H1 (cell line): ENCODE measurements around the gene EPN2. TPM values are rescaled to one million over a fixed set of nuclear protein-coding genes. Genes with fewer than 3 reads are reported as not detected.

Experiments used
- CTCF ChIA-PET: fragments of 300-600 bp; sonication (Branson Sonifier 250); formaldehyde crosslinking; loops from one replicate; lab custom pipeline; 2021; ENCODE audit not compliant: partially characterized antibody; lab: Charles Lee
- POLR2A ChIA-PET: fragments of 300-600 bp; sonication (Branson Sonifier 250); formaldehyde crosslinking; loops from one replicate; lab custom pipeline; 2021; ENCODE audit warnings: inconsistent platforms; ENCODE audit not compliant: partially characterized antibody; lab: Charles Lee
- DNase-seq, 2 experiments: peaks; one replicate each; pipeline versions ENCODE4 v3.0.0 to v3.0.0-alpha.2; 2010 to 2022; ENCODE audit warnings: low spot score in 2 of 2, low read depth in 1 of 2, mixed read lengths in 1 of 2
- FAIRE-seq: peaks from 2 replicates; lab custom pipeline; 2011; peaks lifted over from hg19 to GRCh38; lab: Jason Lieb, UNC
- H2AFZ ChIP-seq: 2 replicates; pipeline ENCODE4 v1.8.1; 2012; ENCODE audit warnings: low read length, inconsistent platforms
- H2AK5ac ChIP-seq: 2 replicates; pipeline ENCODE4 v1.6.1; 2013; ENCODE audit warnings: low read depth, low read length
- H2BK120ac ChIP-seq: replicated peaks from 2 replicates; pipeline ENCODE3; 2013; ENCODE audit warnings: low read depth, low read length, inconsistent platforms
- H2BK12ac ChIP-seq: 2 replicates; pipeline ENCODE4 v1.6.1; 2013; ENCODE audit warnings: low read depth, low read length
- H2BK15ac ChIP-seq: 2 replicates; pipeline ENCODE4 v1.6.1; 2013; ENCODE audit warnings: low read length
- H2BK20ac ChIP-seq: 2 replicates; pipeline ENCODE4 v1.6.1; 2013; ENCODE audit warnings: low read length
- H2BK5ac ChIP-seq: 2 replicates; pipeline ENCODE4 v1.6.1; 2013; ENCODE audit warnings: low read depth, low read length
- H3K14ac ChIP-seq: 2 replicates; pipeline ENCODE4 v1.6.1; 2013; ENCODE audit warnings: inconsistent platforms; ENCODE audit not compliant: insufficient read length
- H3K18ac ChIP-seq: 2 replicates; pipeline ENCODE4 v1.6.1; 2013; ENCODE audit warnings: low read length; ENCODE audit errors: extremely low read depth
- H3K23ac ChIP-seq: 2 replicates; pipeline ENCODE4 v1.6.1; 2013; ENCODE audit warnings: inconsistent platforms; ENCODE audit not compliant: insufficient read length
- H3K23me2 ChIP-seq: 2 replicates; pipeline ENCODE4 v1.6.1; 2013; ENCODE audit warnings: low read depth, low read length
- H3K27ac ChIP-seq: 2 replicates; pipeline ENCODE4 v1.6.1; 2011; ENCODE audit warnings: low read depth, low read length, inconsistent platforms
- H3K27me3 ChIP-seq, 4 experiments: replicated peaks in 1 of 4; 1 replicate in 1 of 4; 2 replicates in 3 of 4; pipeline versions ENCODE4 v1.6.1 to v1.8.1; 2011 to 2013; ENCODE audit warnings: low read length in 3 of 4, mild to moderate bottlenecking in 3 of 4, inconsistent platforms in 2 of 4, mixed read lengths in 2 of 4, moderate library complexity in 1 of 4; ENCODE audit not compliant: control insufficient read depth in 3 of 4, insufficient read depth in 3 of 4; ENCODE audit errors: extremely low read depth in 1 of 4
- H3K36me3 ChIP-seq, 4 experiments: 2 replicates each; pipeline versions ENCODE4 v1.6.1 to v1.8.1; 2011 to 2013; ENCODE audit warnings: mild to moderate bottlenecking in 4 of 4, low read length in 3 of 4, moderate library complexity in 2 of 4, control low read depth in 1 of 4, inconsistent platforms in 1 of 4; ENCODE audit not compliant: insufficient read depth in 4 of 4, control insufficient read depth in 2 of 4
- H3K4ac ChIP-seq: replicated peaks from 2 replicates; pipeline ENCODE3; 2013; ENCODE audit warnings: low read length, low read depth, mixed read lengths, inconsistent platforms; ENCODE audit not compliant: insufficient read length
- H3K4me1 ChIP-seq, 4 experiments: replicated peaks in 1 of 4; 1 replicate in 1 of 4; 2 replicates in 3 of 4; pipeline versions ENCODE4 v1.6.1 to v1.8.1; 2011 to 2013; ENCODE audit warnings: low read length in 3 of 4, inconsistent platforms in 2 of 4, mixed read lengths in 1 of 4; ENCODE audit not compliant: insufficient read depth in 4 of 4, control insufficient read depth in 3 of 4
- H3K4me2 ChIP-seq, 2 experiments: 2 replicates each; pipeline versions ENCODE4 v1.6.1 to v1.8.1; 2011 to 2013; ENCODE audit warnings: low read depth in 2 of 2, low read length in 2 of 2, control low read depth in 1 of 2, inconsistent platforms in 1 of 2, mild to moderate bottlenecking in 1 of 2; ENCODE audit not compliant: insufficient read depth in 1 of 2
- H3K4me3 ChIP-seq, 4 experiments: fragments of 200-600, 300-600 bp in 1 of 4; sonication (generic), shearing (Covaris generic), sonication (Bioruptor Twin) in 1 of 4; 2 replicates each; pipeline versions ENCODE4 v1.5.1 to v1.8.1; 2011 to 2016; ENCODE audit warnings: low read length in 4 of 4, low read depth in 3 of 4, control low read depth in 2 of 4, inconsistent platforms in 2 of 4, mild to moderate bottlenecking in 2 of 4, mixed read lengths in 1 of 4, moderate library complexity in 1 of 4; ENCODE audit not compliant: insufficient read depth in 2 of 4; ENCODE audit errors: extremely low read depth in 1 of 4
- H3K56ac ChIP-seq: replicated peaks from 2 replicates; pipeline ENCODE3; 2013; ENCODE audit warnings: low read depth, mild to moderate bottlenecking, mixed read lengths, low read length, inconsistent platforms; ENCODE audit not compliant: insufficient read length
- H3K79me1 ChIP-seq: 2 replicates; pipeline ENCODE4 v1.6.1; 2013; ENCODE audit warnings: low read depth, low read length, control low read depth
- H3K79me2 ChIP-seq, 2 experiments: 2 replicates each; pipeline versions ENCODE4 v1.6.1 to v1.8.1; 2012 to 2013; ENCODE audit warnings: low read length in 2 of 2, mild to moderate bottlenecking in 2 of 2, inconsistent platforms in 1 of 2; ENCODE audit not compliant: insufficient read depth in 2 of 2, control insufficient read depth in 1 of 2
- H3K9ac ChIP-seq, 4 experiments: replicated peaks in 1 of 4; 1 replicate in 1 of 4; 2 replicates in 3 of 4; pipeline versions ENCODE4 v1.6.1 to v1.8.1; 2011 to 2013; ENCODE audit warnings: low read depth in 3 of 4, low read length in 3 of 4, control low read depth in 2 of 4, mild to moderate bottlenecking in 2 of 4, moderate library complexity in 2 of 4, inconsistent platforms in 1 of 4; ENCODE audit errors: extremely low read depth in 1 of 4
- H3K9me3 ChIP-seq, 2 experiments: 2 replicates each; pipeline versions ENCODE4 v1.6.1 to v1.8.1; 2012 to 2013; ENCODE audit warnings: mild to moderate bottlenecking in 2 of 2, moderate library complexity in 2 of 2, control low read depth in 1 of 2, inconsistent platforms in 1 of 2, low read depth in 1 of 2, low read length in 1 of 2, mixed read lengths in 1 of 2; ENCODE audit not compliant: insufficient read depth in 2 of 2
- H4K20me1 ChIP-seq, 2 experiments: replicated peaks in 1 of 2; 2 replicates each; pipeline versions ENCODE3 to v1.8.1; 2011 to 2013; ENCODE audit warnings: inconsistent platforms in 2 of 2, low read length in 2 of 2, mild to moderate bottlenecking in 1 of 2; ENCODE audit not compliant: insufficient read depth in 2 of 2, control insufficient read depth in 1 of 2
- H4K5ac ChIP-seq: 2 replicates; pipeline ENCODE4 v1.6.1; 2013; ENCODE audit warnings: low read length, low read depth, mixed read lengths, inconsistent platforms; ENCODE audit not compliant: insufficient read length
- H4K8ac ChIP-seq: 2 replicates; pipeline ENCODE4 v1.8.0; 2013; ENCODE audit warnings: mild to moderate bottlenecking, moderate library complexity, low read length, inconsistent platforms; ENCODE audit not compliant: insufficient read depth; ENCODE audit errors: extremely low read depth
- H4K91ac ChIP-seq: replicated peaks from 2 replicates; pipeline ENCODE3; 2013; ENCODE audit warnings: low read length, mixed read lengths, inconsistent platforms; ENCODE audit not compliant: insufficient read length
- NRF1 ChIP-seq: IDR thresholded peaks from 2 replicates; pipeline ENCODE4 v1.6.1; 2011; ENCODE audit warnings: mild to moderate bottlenecking, low read depth, low read length, improper control_type of control experiment
- WGBS, 2 experiments: shearing (Covaris generic) in 1 of 2; methylation state at CpG; one replicate each; pipeline versions ENCODE4 v1.1.6 to v1.1.7; 2013 to 2015; ENCODE audit warnings: low lambda C conversion rate in 2 of 2, mixed read lengths in 2 of 2, inconsistent platforms in 1 of 2, low coverage in 1 of 2, missing lambda C conversion rate in 1 of 2; ENCODE audit not compliant: insufficient replicate concordance in 2 of 2, insufficient coverage in 1 of 2, insufficient read length in 1 of 2; ENCODE audit errors: extremely low coverage in 1 of 2, missing lambda C conversion rate in 1 of 2; 5-methylcytosine and 5-hydroxymethylcytosine counted together
- polyA plus RNA-seq, 7 experiments: library from polyadenylated mRNA; depleted of rRNA in 3 of 7; stranded (reverse) in 5 of 7; unstranded in 2 of 7; fragments of >200 nt in 5 of 7; fragments of 200-250 nt in 2 of 7; gene quantifications; 1 replicate in 5 of 7; 2 replicates in 1 of 7; 4 replicates in 1 of 7; pipeline versions ENCODE4 v1.2.1 to v1.2.3, GENCODE V29; 2011 to 2013; ENCODE audit warnings: missing spikeins in 2 of 7, mixed read lengths in 2 of 7
- total RNA-seq: library from RNA; stranded (reverse); fragmentation: NEBNext Ultra II Directional; extraction: Animal tissue kit (Norgen Biotek cat#: 25700); gene quantifications from 2 replicates; pipeline ENCODE4 v1.2.1, GENCODE V29; 2021

The EPN2 gene
- total and polyA plus RNA-seq, 2 of the 8 experiments (the other 6 are each of a cell fraction or from before 2014, with no cell fraction given): 28.7 to 55.8 TPM

DNA sequence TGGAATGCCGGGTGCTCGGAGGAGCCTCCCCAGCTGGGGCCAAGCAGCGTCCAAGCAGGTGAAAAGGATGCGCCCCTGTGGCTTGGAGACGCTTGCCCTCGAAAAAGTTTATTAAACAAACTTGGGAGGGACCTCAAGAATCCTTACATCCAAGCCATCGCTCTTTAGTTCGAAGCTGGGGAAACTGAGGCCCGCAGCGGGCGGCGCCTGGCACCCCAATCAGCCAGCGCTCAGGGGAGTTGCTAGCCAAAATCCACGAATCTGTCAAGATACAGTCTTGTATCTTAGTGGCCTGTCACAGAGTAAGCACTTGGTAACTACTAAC lies 125.9 kb downstream of the EPN2 start:
- Histone ChIP-seq H3K27ac (no peak overlapping the region), H3K4me2 (peak overlapping the region in 1 of 2 experiments; percentile 85; a peak in 2 of 4 replicates), H3K18ac (no peak overlapping the region), H4K20me1 (peaks cover 0 to 4% of the 10 kb centered on the region in 2 experiments), H2BK5ac (no peak overlapping the region), H3K56ac (no peak overlapping the region), H3K4me3 (peak overlapping the region in 1 of 4 experiments; percentile 93; a peak in 4 of 8 replicates), H2BK15ac (no peak overlapping the region), H2BK12ac (no peak overlapping the region), H3K79me2 (no peaks in the 10 kb centered on the region), H2BK20ac (no peak overlapping the region), H3K23ac (no peak overlapping the region), H3K23me2 (peaks cover 6% of the 10 kb centered on the region; the same call in 1 of the 2 replicates), H4K8ac (no peak overlapping the region), H2BK120ac (no peak overlapping the region), H3K36me3 (no peaks in the 10 kb centered on the region; a peak in 1 of 8 replicates), H3K27me3 (no peaks in the 10 kb centered on the region; a peak in 1 of 7 replicates), H3K79me1 (no peaks in the 10 kb centered on the region), H4K91ac (no peak overlapping the region), H3K9me3 (no peaks in the 10 kb centered on the region), H3K4ac (no peak overlapping the region), H2AK5ac (no peak overlapping the region), H3K9ac (no peak overlapping the region), H3K14ac (no peak overlapping the region), H4K5ac (no peak overlapping the region), H3K4me1 (peaks cover 0 to 9% (median 3%) of the 10 kb centered on the region in 4 experiments; a peak in 4 of 7 replicates), H2AFZ (no peak overlapping the region)
- FAIRE-seq (no peak), DNase-seq (no peak)
- ChIA-PET CTCF (interaction anchor here (0.7 to 6.7 kb wide), 63 partner anchors 9 to 551 kb away, joined by 3 to 66 read pairs (median 4); partner anchors contain the start of genes ALDH3A2, MAPK7, MFAP4 and RNF112), POLR2A (interaction anchor here (0.7 to 6.2 kb wide), 10 partner anchors 9 to 285 kb away, joined by 3 to 32 read pairs (median 5); partner anchors contain the start of genes ALDH3A2, MAPK7 and MFAP4)
- WGBS, 2 experiments: 51% methylated on average over 14 of the region's 14 CpGs; no CpG with 5 or more reads in 1 of the 2 experiments
- TF ChIP-seq NRF1: no peak
